GM12892 (cell line): Measurements from ENCODE around the gene CLASP1.

Experiments
- POLR2A ChIP-seq: IDR thresholded peaks from 2 replicates; pipeline ENCODE4 v1.6.1; 2011; ENCODE audit warnings: low read depth, low read length, control low read depth
- TAF1 ChIP-seq: IDR thresholded peaks from 2 replicates; pipeline ENCODE4 v1.6.1; 2011; ENCODE audit warnings: low read depth, mild to moderate bottlenecking, control low read depth, low read length, borderline replicate concordance

DNA sequence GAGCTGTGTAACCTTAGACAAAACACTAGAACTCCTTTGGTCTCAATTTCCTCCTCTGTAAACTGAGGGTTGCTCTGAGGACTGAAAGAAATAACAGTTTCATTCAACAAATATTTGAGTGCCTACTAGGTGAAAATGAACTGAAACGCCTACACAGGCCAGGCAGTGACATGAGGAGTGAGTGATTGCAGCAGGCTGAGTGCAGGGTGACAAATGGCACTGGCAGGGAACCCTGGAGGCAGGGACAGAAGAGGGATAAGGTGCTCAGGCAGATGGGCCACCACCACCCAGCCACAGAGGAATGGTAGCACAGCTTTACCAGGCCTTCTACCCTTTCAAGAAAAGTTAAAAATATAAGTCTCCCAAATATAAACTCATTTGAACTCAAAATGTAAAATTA is 130.1 kb downstream of the CLASP1 start:
- TF ChIP-seq POLR2A (no peak), TAF1 (no peak)
